GM19023 (cell line): ENCODE measurements around the gene SPC24.
"Not testable (repeated sequence)": the region's sequence is repeated elsewhere in the genome, so short reads cannot be mapped to it uniquely, and the experiment has no call there.

Experiments
- ATAC-seq: cut with Tn5 transposase; IDR thresholded peaks from one replicate; pipeline ENCODE4 v1.9.1; 2021; ENCODE audit warnings: mild to moderate bottlenecking, moderate library complexity; ENCODE audit not compliant: unreplicated experiment

The SPC24 gene

GRCh38 chr19:11098327-11098726, 57.3 kb downstream of the SPC24 start:
- no peak for ATAC-seq

GRCh38 chr19:11097367-11097766, 58.2 kb downstream of the SPC24 start:
- not testable (repeated sequence) for ATAC-seq

GRCh38 chr19:11096210-11096841, 59.3 kb downstream of the SPC24 start:
- no peak for ATAC-seq
